B cell (primary cell): ENCODE results near the gene SRRM5. TPM values are rescaled to one million over a fixed set of nuclear protein-coding genes. Genes with fewer than 3 reads are reported as not detected.

Source experiments
- ATAC-seq: fragments of 200-7000 bp; cut with Tn5 transposase; one replicate; pipeline ENCODE4 v1.10.0; 2021; ENCODE audit warnings: low read depth, mild to moderate bottlenecking, moderate number of reproducible peaks, moderate library complexity
- CTCF ChIA-PET: fragments of 350-600 bp; sonication (Branson Sonifier 250); formaldehyde crosslinking; loops from one replicate; lab custom pipeline; 2021; ENCODE audit warnings: antibody characterized with exemption, inconsistent platforms; lab: Charles Lee
- POLR2A ChIA-PET: fragments of 350-600 bp; sonication (Branson Sonifier 250); formaldehyde crosslinking; loops from one replicate; lab custom pipeline; 2021; ENCODE audit warnings: antibody characterized with exemption; lab: Charles Lee
- DNase-seq: peaks from one replicate; pipeline ENCODE4 v3.0.0; 2013
- H2AFZ ChIP-seq: 2 replicates; pipeline ENCODE4 v1.6.1; 2012; ENCODE audit warnings: mild to moderate bottlenecking, low read depth, low read length; ENCODE audit not compliant: insufficient read depth, poor library complexity, severe bottlenecking
- H3K27ac ChIP-seq, 2 donors: 1 replicate in 1 of 2; 2 replicates in 1 of 2; pipeline ENCODE4 v1.5.1; 2012 to 2013; ENCODE audit warnings: low read length in 2 of 2, mild to moderate bottlenecking in 2 of 2, moderate library complexity in 1 of 2
- H3K27me3 ChIP-seq, 4 experiments: fragments of 200-600 bp in 1 of 4; sonication (generic) in 1 of 4; replicated peaks in 1 of 4; 1 replicate in 2 of 4; 2 replicates in 2 of 4; pipeline versions ENCODE4 v1.6.1 to v1.7.0; 2013 to 2016; ENCODE audit warnings: low read length in 3 of 4, mild to moderate bottlenecking in 2 of 4, mixed read lengths in 1 of 4, moderate library complexity in 1 of 4; ENCODE audit not compliant: insufficient read depth in 4 of 4, control insufficient read depth in 3 of 4; ENCODE audit errors: control extremely low read depth in 1 of 4
- H3K36me3 ChIP-seq, 2 experiments: replicated peaks in 1 of 2; 1 replicate in 1 of 2; 2 replicates in 1 of 2; pipeline versions ENCODE4 v1.6.1 to v1.7.1; 2013; ENCODE audit warnings: low read length in 1 of 2; ENCODE audit not compliant: insufficient read depth in 2 of 2, control insufficient read depth in 1 of 2; ENCODE audit errors: control extremely low read depth in 1 of 2, extremely low read depth in 1 of 2
- H3K4me1 ChIP-seq, 2 donors: fragments of 200-600 bp in 1 of 2; sonication (generic) in 1 of 2; 1 replicate in 1 of 2; 2 replicates in 1 of 2; pipeline versions ENCODE4 v1.5.1 to v1.6.1; 2013 to 2017; ENCODE audit warnings: low read length in 2 of 2; ENCODE audit not compliant: control insufficient read depth in 2 of 2, insufficient read depth in 2 of 2
- H3K4me2 ChIP-seq: replicated peaks from 2 replicates; pipeline ENCODE3; 2012; ENCODE audit warnings: mild to moderate bottlenecking, low read depth, low read length; ENCODE audit not compliant: poor library complexity, severe bottlenecking
- H3K4me3 ChIP-seq, 5 experiments: fragments of 200-600 bp in 1 of 5; sonication (generic) in 1 of 5; 1 replicate in 3 of 5; 2 replicates in 2 of 5; pipeline versions ENCODE4 v1.5.1 to v1.7.0; 2011 to 2016; ENCODE audit warnings: low read length in 4 of 5, mild to moderate bottlenecking in 4 of 5, low read depth in 2 of 5, control low read depth in 1 of 5, moderate library complexity in 1 of 5; ENCODE audit not compliant: insufficient read depth in 1 of 5; ENCODE audit errors: control extremely low read depth in 1 of 5, extremely low read depth in 1 of 5
- H3K79me2 ChIP-seq: fragments of 200-600 bp; sonication (generic); one replicate; pipeline ENCODE4 v1.6.0; 2016; ENCODE audit warnings: low read length; ENCODE audit not compliant: control insufficient read depth, insufficient read depth
- H3K9ac ChIP-seq: fragments of 200-600 bp; sonication (generic); 2 replicates; pipeline ENCODE4 v1.6.1; 2017; ENCODE audit warnings: mild to moderate bottlenecking, low read length, moderate library complexity
- H3K9me3 ChIP-seq, 3 donors: one replicate each; pipeline versions ENCODE4 v1.6.1 to v1.7.1; 2013; ENCODE audit warnings: low read length in 2 of 3; ENCODE audit not compliant: control insufficient read depth in 2 of 3, insufficient read depth in 1 of 3; ENCODE audit errors: control extremely low read depth in 1 of 3
- H4K20me1 ChIP-seq: 2 replicates; pipeline ENCODE4 v1.6.0; 2012; ENCODE audit warnings: mild to moderate bottlenecking, low read length; ENCODE audit not compliant: insufficient read depth, control insufficient read depth, poor library complexity, severe bottlenecking
- H3K27ac Mint-ChIP-seq: one replicate; pipeline ENCODE4 v1.8.0; 2021; ENCODE audit warnings: mixed read lengths
- H3K27me3 Mint-ChIP-seq: one replicate; pipeline ENCODE4 v1.8.0; 2021; ENCODE audit warnings: mixed read lengths
- H3K4me1 Mint-ChIP-seq: one replicate; pipeline ENCODE4 v1.8.0; 2021; ENCODE audit warnings: mixed read lengths
- H3K4me3 Mint-ChIP-seq: one replicate; pipeline ENCODE4 v1.8.0; 2021; ENCODE audit warnings: mixed read lengths
- H3K9me3 Mint-ChIP-seq: one replicate; pipeline ENCODE4 v1.8.0; 2022; ENCODE audit warnings: mixed read lengths; ENCODE audit not compliant: insufficient read depth
- EZH2 ChIP-seq: IDR thresholded peaks from 2 replicates; pipeline ENCODE4 v1.6.1; 2012; ENCODE audit warnings: borderline replicate concordance, low read depth, mild to moderate bottlenecking, moderate library complexity, low read length; ENCODE audit not compliant: insufficient read depth, poor library complexity, severe bottlenecking
- WGBS: methylation state at CpG from one replicate; pipeline ENCODE4 v1.1.5; 2013; ENCODE audit warnings: missing lambda C conversion rate; ENCODE audit not compliant: insufficient coverage; 5-methylcytosine and 5-hydroxymethylcytosine counted together
- intact Hi-C: fragments of 100-400 bp; cut with micrococcal nuclease; formaldehyde crosslinking; loops from one replicate; pipeline ENCODE4 v1.10.0; 2022
- polyA plus RNA-seq: library from polyadenylated mRNA; depleted of rRNA; stranded (reverse); fragments of >200 nt; gene quantifications from 2 replicates; pipeline ENCODE4 v1.2.3, GENCODE V29; 2012
- total RNA-seq, 2 donors: library from RNA; stranded (reverse); fragments of 120-200 nt in 1 of 2; gene quantifications; 1 replicate in 1 of 2; 2 replicates in 1 of 2; pipeline versions ENCODE4 v1.2.3 to v1.2.4, GENCODE V29; 2013 to 2022
- TF ChIP-seq, protein P1 (sequence below): fragments of 200-600 bp; IDR thresholded peaks from one replicate; pipeline ENCODE4 v1.8.0; 2022; ENCODE audit warnings: antibody characterized with exemption, mild to moderate bottlenecking

Gene SRRM5
- total and polyA plus RNA-seq, 2 donors (not counting 1 experiment from before 2014, with no cell fraction given): 0.64 to 1.4 TPM

DNA sequence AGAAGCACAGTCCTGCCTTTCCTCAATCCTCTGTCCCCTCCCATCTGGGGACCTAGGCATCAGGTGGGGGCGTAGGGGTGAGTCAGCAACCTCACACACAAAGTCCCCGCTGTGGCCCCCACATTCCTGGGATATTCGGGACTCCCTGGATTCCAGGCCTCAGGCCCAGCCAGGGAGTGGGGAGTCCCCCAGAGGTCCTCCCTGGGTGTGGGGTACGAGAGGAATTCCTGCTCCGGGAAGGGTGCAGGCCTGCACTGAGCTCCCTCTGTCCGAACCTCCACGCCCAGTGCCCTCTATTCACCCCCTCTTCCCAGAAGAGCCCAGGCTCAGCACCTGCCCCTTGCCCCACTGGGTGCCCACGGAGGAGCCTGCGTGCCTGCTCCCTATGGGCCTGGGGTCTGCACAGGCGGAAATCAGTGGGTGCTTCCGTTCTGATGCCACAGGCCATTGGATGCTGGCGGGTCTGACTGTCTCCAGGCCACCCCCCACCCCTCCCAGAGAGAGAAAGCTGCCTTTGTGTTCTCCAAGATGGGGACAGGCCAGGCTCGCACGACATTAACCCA, 24.3 kb downstream of the SRRM5 start:
- peaks cover 41% of the 10 kb centered on the region for H3K27me3 Mint-ChIP-seq
- WGBS: 99% methylated on average over 9 of the region's 14 CpGs

More for the DNA sequence above, 24.3 kb downstream of the SRRM5 start:
- Histone ChIP-seq H4K20me1 (no peaks in the 10 kb centered on the region), H2AFZ (no peak overlapping the region), H3K4me1 (peaks cover 20 to 26% of the 10 kb centered on the region in 2 donors), H3K27me3 (peaks cover 0 to 54% (median 18%) of the 10 kb centered on the region in 4 experiments), H3K4me3 (no peak overlapping the region), H3K36me3 (no peaks in the 10 kb centered on the region), H3K9ac (no peak overlapping the region), H3K79me2 (no peaks in the 10 kb centered on the region), H3K4me2 (no peak overlapping the region), H3K27ac (no peak overlapping the region), H3K9me3 (no peaks in the 10 kb centered on the region)
- ATAC-seq (no peak), DNase-seq (no peak)
- ChIA-PET POLR2A (no interaction called here), CTCF (no interaction called here)
- H3K9me3 Mint-ChIP-seq: no peaks in the 10 kb centered on the region
- intact Hi-C loops: no loop called here
- H3K4me1 Mint-ChIP-seq: peaks cover 23% of the 10 kb centered on the region
- no peak overlapping the region for H3K4me3 Mint-ChIP-seq
- TF ChIP-seq EZH2: no peak
- TF ChIP-seq, protein P1, sequence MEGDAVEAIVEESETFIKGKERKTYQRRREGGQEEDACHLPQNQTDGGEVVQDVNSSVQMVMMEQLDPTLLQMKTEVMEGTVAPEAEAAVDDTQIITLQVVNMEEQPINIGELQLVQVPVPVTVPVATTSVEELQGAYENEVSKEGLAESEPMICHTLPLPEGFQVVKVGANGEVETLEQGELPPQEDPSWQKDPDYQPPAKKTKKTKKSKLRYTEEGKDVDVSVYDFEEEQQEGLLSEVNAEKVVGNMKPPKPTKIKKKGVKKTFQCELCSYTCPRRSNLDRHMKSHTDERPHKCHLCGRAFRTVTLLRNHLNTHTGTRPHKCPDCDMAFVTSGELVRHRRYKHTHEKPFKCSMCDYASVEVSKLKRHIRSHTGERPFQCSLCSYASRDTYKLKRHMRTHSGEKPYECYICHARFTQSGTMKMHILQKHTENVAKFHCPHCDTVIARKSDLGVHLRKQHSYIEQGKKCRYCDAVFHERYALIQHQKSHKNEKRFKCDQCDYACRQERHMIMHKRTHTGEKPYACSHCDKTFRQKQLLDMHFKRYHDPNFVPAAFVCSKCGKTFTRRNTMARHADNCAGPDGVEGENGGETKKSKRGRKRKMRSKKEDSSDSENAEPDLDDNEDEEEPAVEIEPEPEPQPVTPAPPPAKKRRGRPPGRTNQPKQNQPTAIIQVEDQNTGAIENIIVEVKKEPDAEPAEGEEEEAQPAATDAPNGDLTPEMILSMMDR: no peak
- no peak overlapping the region for H3K27ac Mint-ChIP-seq
